ENCODE data around the gene PPIC. TPM values are rescaled to one million over a fixed set of nuclear protein-coding genes. Genes with fewer than 3 reads are reported as not detected.

PPIC gene
- not detected for total RNA-seq
- polyA plus RNA-seq, result not detected

- ChIA-PET CTCF (no interaction called here), POLR2A (no interaction called here)
- Histone ChIP-seq H3K9me3 (ENCODE audit: low read length) (no peaks in the 10 kb centered on the region), H3K4me3 (ENCODE audit: low read length) (no peak within 1 kb of the TSS), H3K27me3 (ENCODE audit: insufficient read depth, low read length, poor library complexity, severe bottlenecking) (peaks cover 13% of the 10 kb centered on the region), H3K4me1 (ENCODE audit: insufficient read depth, low read length) (no peaks in the 10 kb centered on the region), H3K27ac (ENCODE audit: low read depth, low read length) (no peak within 1 kb of the TSS), H3K36me3 (ENCODE audit: insufficient read depth, low read length) (no peaks in the 10 kb centered on the region)
- H3K4me3 Mint-ChIP-seq, result peak within 1 kb of the TSS; percentile 61 to 80 (median 74)
- peaks cover 33 to 66% of the 10 kb centered on the region in 2 donors for H3K27me3 Mint-ChIP-seq
- H3K4me1 Mint-ChIP-seq, result peaks cover 7 to 17% (median 17%) of the 10 kb centered on the region in 3 donors
- H3K9me3 Mint-ChIP-seq, result no peaks in the 10 kb centered on the region
- H3K36me3 Mint-ChIP-seq, result peaks cover 0 to 1% (median 0%) of the 10 kb centered on the region in 3 donors
- peak within 1 kb of the TSS in 1 of 8 donors; percentile 57 for H3K27ac Mint-ChIP-seq
- no peak for DNase-seq
Observed at GRCh38 chr5:123036391-123037103, at the start of gene PPIC. Gene PPIC (minus strand): TSS chr5:123036725. CDS start chr5:123036625, 100 bp downstream.

- Histone ChIP-seq H3K36me3 (ENCODE audit: insufficient read depth, low read length) (no peaks in the 10 kb centered on the region), H3K4me1 (ENCODE audit: insufficient read depth, low read length) (no peaks in the 10 kb centered on the region), H3K9me3 (ENCODE audit: low read length) (no peaks in the 10 kb centered on the region), H3K27me3 (ENCODE audit: insufficient read depth, low read length, poor library complexity, severe bottlenecking) (peaks cover 26% of the 10 kb centered on the region), H3K4me3 (ENCODE audit: low read length) (no peak overlapping the region), H3K27ac (ENCODE audit: low read depth, low read length) (no peak overlapping the region)
- no peak for DNase-seq
- ChIA-PET CTCF (no interaction called here), POLR2A (no interaction called here)
- no peak overlapping the region for H3K27ac Mint-ChIP-seq
- peaks cover 6 to 27% (median 14%) of the 10 kb centered on the region in 3 donors for H3K4me1 Mint-ChIP-seq
- H3K27me3 Mint-ChIP-seq, result peaks cover 56 to 66% of the 10 kb centered on the region in 2 donors
- H3K36me3 Mint-ChIP-seq, result no peaks in the 10 kb centered on the region
- no peak overlapping the region for H3K4me3 Mint-ChIP-seq
- H3K9me3 Mint-ChIP-seq, result no peaks in the 10 kb centered on the region
Observed at GRCh38 chr5:123085638-123086286, 49.2 kb upstream of the PPIC start.

- DNase-seq, result no peak
- ChIA-PET CTCF (no interaction called here), POLR2A (no interaction called here)
- H3K27ac Mint-ChIP-seq, result no peak overlapping the region
- no peaks in the 10 kb centered on the region for H3K36me3 Mint-ChIP-seq
- H3K36me3 ChIP-seq (ENCODE audit: insufficient read depth, low read length), result no peaks in the 10 kb centered on the region
- no peaks in the 10 kb centered on the region for H3K9me3 Mint-ChIP-seq
- peaks cover 57 to 67% of the 10 kb centered on the region in 2 donors for H3K27me3 Mint-ChIP-seq
- peaks cover 26% of the 10 kb centered on the region for H3K27me3 ChIP-seq (ENCODE audit: insufficient read depth, low read length, poor library complexity, severe bottlenecking)
- no peak overlapping the region for H3K4me3 ChIP-seq (ENCODE audit: low read length)
- no peak overlapping the region for H3K27ac ChIP-seq (ENCODE audit: low read depth, low read length)
- H3K4me3 Mint-ChIP-seq, result no peak overlapping the region
- H3K9me3 ChIP-seq (ENCODE audit: low read length), result no peaks in the 10 kb centered on the region
- H3K4me1 ChIP-seq (ENCODE audit: insufficient read depth, low read length), result no peaks in the 10 kb centered on the region
- peaks cover 5 to 26% (median 12%) of the 10 kb centered on the region in 3 donors for H3K4me1 Mint-ChIP-seq
Observed at GRCh38 chr5:123084730-123085605, 48.4 kb upstream of the PPIC start.

GRCh38 chr5:123083298-123083697 lies 46.8 kb upstream of the PPIC start:
- ChIA-PET CTCF (no interaction called here), POLR2A (no interaction called here)
- Mint-ChIP-seq H3K4me3 (no peak overlapping the region), H3K27ac (no peak overlapping the region), H3K27me3 (peaks cover 52 to 63% of the 10 kb centered on the region in 2 donors), H3K9me3 (no peaks in the 10 kb centered on the region), H3K4me1 (peaks cover 5 to 17% (median 8%) of the 10 kb centered on the region in 3 donors), H3K36me3 (no peaks in the 10 kb centered on the region)
- Histone ChIP-seq H3K9me3 (ENCODE audit: low read length) (no peaks in the 10 kb centered on the region), H3K4me1 (ENCODE audit: insufficient read depth, low read length) (no peaks in the 10 kb centered on the region), H3K27ac (ENCODE audit: low read depth, low read length) (no peak overlapping the region), H3K27me3 (ENCODE audit: insufficient read depth, low read length, poor library complexity, severe bottlenecking) (peaks cover 26% of the 10 kb centered on the region), H3K36me3 (ENCODE audit: insufficient read depth, low read length) (no peaks in the 10 kb centered on the region), H3K4me3 (ENCODE audit: low read length) (no peak overlapping the region)
- DNase-seq, result no peak

GRCh38 chr5:123080215-123080614 lies 43.7 kb upstream of the PPIC start:
- H3K4me3 ChIP-seq (ENCODE audit: low read length), result no peak overlapping the region
- CTCF ChIA-PET, result no interaction called here
- Mint-ChIP-seq H3K9me3 (peaks cover 0 to 5% (median 0%) of the 10 kb centered on the region in 5 donors), H3K4me3 (no peak overlapping the region), H3K27ac (no peak overlapping the region), H3K4me1 (no peaks in the 10 kb centered on the region), H3K27me3 (peaks cover 30 to 60% of the 10 kb centered on the region in 2 donors), H3K36me3 (no peaks in the 10 kb centered on the region)
- H3K27me3 ChIP-seq (ENCODE audit: insufficient read depth, low read length, poor library complexity, severe bottlenecking), result peaks cover 5% of the 10 kb centered on the region
- no peaks in the 10 kb centered on the region for H3K36me3 ChIP-seq (ENCODE audit: insufficient read depth, low read length)
- POLR2A ChIA-PET, result no interaction called here
- H3K4me1 ChIP-seq (ENCODE audit: insufficient read depth, low read length), result no peaks in the 10 kb centered on the region
- H3K9me3 ChIP-seq (ENCODE audit: low read length), result no peaks in the 10 kb centered on the region
- DNase-seq, result no peak
- no peak overlapping the region for H3K27ac ChIP-seq (ENCODE audit: low read depth, low read length)

- ChIA-PET POLR2A (no interaction called here), CTCF (no interaction called here)
- Histone ChIP-seq H3K9me3 (ENCODE audit: low read length) (no peaks in the 10 kb centered on the region), H3K4me3 (ENCODE audit: low read length) (no peak overlapping the region), H3K27ac (ENCODE audit: low read depth, low read length) (no peak overlapping the region), H3K27me3 (ENCODE audit: insufficient read depth, low read length, poor library complexity, severe bottlenecking) (no peaks in the 10 kb centered on the region), H3K4me1 (ENCODE audit: insufficient read depth, low read length) (no peaks in the 10 kb centered on the region), H3K36me3 (ENCODE audit: insufficient read depth, low read length) (no peaks in the 10 kb centered on the region)
- Mint-ChIP-seq H3K36me3 (no peaks in the 10 kb centered on the region), H3K4me1 (no peaks in the 10 kb centered on the region), H3K9me3 (peaks cover 0 to 5% (median 0%) of the 10 kb centered on the region in 5 donors), H3K4me3 (no peak overlapping the region), H3K27ac (no peak overlapping the region), H3K27me3 (peaks cover 12 to 52% of the 10 kb centered on the region in 2 donors)
- no peak for DNase-seq
Observed at GRCh38 chr5:123075521-123076163, 39.1 kb upstream of the PPIC start.

- CTCF ChIA-PET, result no interaction called here
- Histone ChIP-seq H3K36me3 (ENCODE audit: insufficient read depth, low read length) (no peaks in the 10 kb centered on the region), H3K4me3 (ENCODE audit: low read length) (no peak overlapping the region), H3K27ac (ENCODE audit: low read depth, low read length) (no peak overlapping the region), H3K9me3 (ENCODE audit: low read length) (no peaks in the 10 kb centered on the region), H3K27me3 (ENCODE audit: insufficient read depth, low read length, poor library complexity, severe bottlenecking) (peaks cover 6% of the 10 kb centered on the region), H3K4me1 (ENCODE audit: insufficient read depth, low read length) (no peaks in the 10 kb centered on the region)
- no peaks in the 10 kb centered on the region for H3K4me1 Mint-ChIP-seq
- H3K27ac Mint-ChIP-seq, result no peak overlapping the region
- H3K4me3 Mint-ChIP-seq, result no peak overlapping the region
- H3K9me3 Mint-ChIP-seq, result peaks cover 0 to 1% (median 0%) of the 10 kb centered on the region in 5 donors
- H3K36me3 Mint-ChIP-seq, result no peaks in the 10 kb centered on the region
- DNase-seq, result no peak
- peaks cover 0 to 28% of the 10 kb centered on the region in 2 donors for H3K27me3 Mint-ChIP-seq
- POLR2A ChIA-PET, result no interaction called here
Observed at GRCh38 chr5:123068368-123068938, 31.9 kb upstream of the PPIC start.

All from CD8-positive, alpha-beta memory T cell (primary cell).